Gastroesophageal sphincter (tissue), 4 donors: ENCODE data around the gene ACOXL. TPM values are rescaled to one million over a fixed set of nuclear protein-coding genes. Genes with fewer than 3 reads are reported as not detected.
"Not testable (repeated sequence)": the region's sequence is repeated elsewhere in the genome, so short reads cannot be mapped to it uniquely, and the experiment has no call there.

Source experiments
- ATAC-seq: fragments of 150-250 bp; one replicate; pipeline ENCODE4 v1.9.1; 2016; ENCODE audit warnings: mild to moderate bottlenecking, moderate library complexity
- H3K27ac ChIP-seq, 4 donors: fragments of 200-600 bp; sonication (generic) in 3 of 4; 1 replicate in 3 of 4; 2 replicates in 1 of 4; pipeline ENCODE4 v1.5.1; 2016 to 2019
- H3K27me3 ChIP-seq: fragments of 200-600 bp; sonication (generic); one replicate; pipeline ENCODE4 v1.5.1; 2019
- H3K36me3 ChIP-seq, 2 donors: fragments of 200-600 bp; sonication (generic); one replicate each; pipeline ENCODE4 v1.5.1; 2019; ENCODE audit warnings: control low read depth in 1 of 2
- H3K4me1 ChIP-seq, 3 donors: fragments of 200-600 bp; sonication (generic); 1 replicate in 2 of 3; 2 replicates in 1 of 3; pipeline ENCODE4 v1.5.1; 2016 to 2019; ENCODE audit warnings: control low read depth in 2 of 3
- H3K4me3 ChIP-seq, 2 donors: fragments of 200-600 bp; sonication (generic); one replicate each; pipeline ENCODE4 v1.5.1; 2019; ENCODE audit warnings: mild to moderate bottlenecking in 1 of 2, moderate library complexity in 1 of 2
- H3K9me3 ChIP-seq, 3 donors: fragments of 200-600 bp; sonication (generic); one replicate each; pipeline ENCODE4 v1.5.1; 2017 to 2019; ENCODE audit warnings: control low read depth in 2 of 3
- CTCF ChIP-seq, 4 experiments: fragments of 200-600 bp in 2 of 4; fragments of 450-650 bp in 2 of 4; sonication (generic) in 1 of 4; IDR thresholded peaks; one replicate each; pipeline ENCODE4 v1.5.1; 2017 to 2019; ENCODE audit warnings: antibody characterized with exemption in 4 of 4, mild to moderate bottlenecking in 2 of 4, moderate library complexity in 2 of 4
- EP300 ChIP-seq: sonication (generic); formaldehyde crosslinking; IDR thresholded peaks from one replicate; pipeline ENCODE4 v1.6.1; 2017; ENCODE audit warnings: antibody characterized with exemption, mild to moderate bottlenecking
- POLR2A ChIP-seq, 2 donors: fragments of 450-650 bp; IDR thresholded peaks; one replicate each; pipeline ENCODE4 v1.6.1; 2017; ENCODE audit warnings: antibody characterized with exemption in 2 of 2, mild to moderate bottlenecking in 2 of 2, moderate library complexity in 1 of 2
- POLR2AphosphoS5 ChIP-seq: sonication (generic); formaldehyde crosslinking; IDR thresholded peaks from one replicate; pipeline ENCODE4 v1.6.1; 2017; ENCODE audit warnings: antibody characterized with exemption
- WGBS, 2 donors: methylation state at CpG; one replicate each; pipeline ENCODE4 v1.1.5; 2018; ENCODE audit warnings: low coverage in 1 of 2; 5-methylcytosine and 5-hydroxymethylcytosine counted together
- total RNA-seq, 4 donors: library from RNA; depleted of rRNA; stranded (reverse); fragments of >200 nt; gene quantifications; one replicate each; pipeline ENCODE4 v1.1.0, GENCODE V29; 2016

Gene ACOXL
- total RNA-seq, 4 donors from 2014 or later: not detected

GRCh38 chr2:111068435-111069058 lies 336.2 kb downstream of the ACOXL start:
- Histone ChIP-seq H3K27ac (no peak overlapping the region), H3K4me3 (no peak overlapping the region), H3K9me3 (no peaks in the 10 kb centered on the region), H3K4me1 (peaks cover 0 to 16% (median 3%) of the 10 kb centered on the region in 3 donors), H3K27me3 (no peaks in the 10 kb centered on the region), H3K36me3 (no peaks in the 10 kb centered on the region)
- TF ChIP-seq POLR2A (IDR thresholded peaks at IDR 0.05) (no peak), POLR2AphosphoS5 (no peak), CTCF (IDR thresholded peaks at IDR 0.05) (no peak), EP300 (no peak)
- no peak for ATAC-seq
- 64 to 85% methylated on average over 2 to 4 of the region's 4 CpGs for WGBS, 2 donors

- 100% methylated on average over 3 of the region's 3 CpGs; no CpG with 5 or more reads in 1 of the 2 donors for WGBS, 2 donors
- no peaks in the 10 kb centered on the region for H3K36me3 ChIP-seq
Measured at GRCh38 chr2:111069722-111070121, 337.3 kb downstream of the ACOXL start.

GRCh38 chr2:111071600-111072171 lies 339.3 kb downstream of the ACOXL start:
- TF ChIP-seq CTCF (IDR thresholded peaks at IDR 0.05): no peak
- TF ChIP-seq POLR2AphosphoS5: no peak
- no peak for TF ChIP-seq EP300
- no peak for TF ChIP-seq POLR2A (IDR thresholded peaks at IDR 0.05)
- H3K27ac ChIP-seq: peak overlapping the region in 3 of 4 donors; percentile 30 to 49 (median 44)

More at GRCh38 chr2:111069722-111070121, 337.3 kb downstream of the ACOXL start:
- no peak overlapping the region for H3K4me3 ChIP-seq
- no peak for ATAC-seq
- H3K4me1 ChIP-seq: peaks cover 0 to 16% (median 3%) of the 10 kb centered on the region in 3 donors
- no peaks in the 10 kb centered on the region for H3K9me3 ChIP-seq
- H3K27me3 ChIP-seq: no peaks in the 10 kb centered on the region
- H3K27ac ChIP-seq: no peak overlapping the region
- no peak for TF ChIP-seq CTCF (IDR thresholded peaks at IDR 0.05)

DNA sequence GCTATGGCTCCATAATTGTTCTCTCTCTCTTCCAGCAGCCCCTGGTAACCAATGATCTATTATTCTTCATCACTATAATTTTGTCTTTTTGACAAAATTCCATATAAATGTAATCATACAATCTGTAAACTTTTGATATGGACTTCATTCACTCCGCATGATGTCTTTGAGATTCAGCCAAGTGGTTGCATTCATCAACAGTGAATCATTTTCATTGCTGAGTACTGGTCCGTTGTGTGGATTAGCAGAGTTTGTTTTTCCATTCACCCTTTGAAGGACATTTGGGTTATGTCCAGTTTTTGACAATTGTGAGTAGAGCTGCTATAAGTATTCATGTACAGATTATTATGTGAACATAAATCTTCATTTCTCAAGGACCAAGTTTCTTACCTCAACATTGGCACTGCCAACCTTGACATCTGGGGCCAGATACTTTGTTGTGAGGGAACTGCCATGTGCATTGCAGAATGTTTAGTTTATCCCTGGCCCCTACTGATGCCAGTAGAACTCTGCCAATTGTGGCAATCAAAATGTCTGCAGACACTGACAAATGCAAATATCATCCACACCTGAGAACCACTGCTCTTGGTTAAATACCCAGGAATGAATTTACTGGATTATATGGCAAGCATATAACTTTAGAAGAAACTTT lies 340.0 kb downstream of the ACOXL start:
- 5 to 16% methylated on average over 2 of the region's 2 CpGs for WGBS, 2 donors
- no peaks in the 10 kb centered on the region for H3K27me3 ChIP-seq
- peak; percentile 60 for ATAC-seq
- no peak overlapping the region for H3K4me3 ChIP-seq
- H3K27ac ChIP-seq: peak overlapping the region in 3 of 4 donors; percentile 30 to 44 (median 39)
- peaks cover 0 to 6% (median 0%) of the 10 kb centered on the region in 3 donors for H3K9me3 ChIP-seq
- TF ChIP-seq EP300 (no peak), CTCF (IDR thresholded peaks at IDR 0.05) (no peak), POLR2A (IDR thresholded peaks at IDR 0.05) (no peak), POLR2AphosphoS5 (no peak)
- peaks cover 0 to 16% (median 3%) of the 10 kb centered on the region in 3 donors for H3K4me1 ChIP-seq
- no peaks in the 10 kb centered on the region for H3K36me3 ChIP-seq

More at GRCh38 chr2:111071600-111072171, 339.3 kb downstream of the ACOXL start:
- 27 to 36% methylated on average over 2 to 4 of the region's 5 CpGs for WGBS, 2 donors
- Histone ChIP-seq H3K4me3 (no peak overlapping the region), H3K27me3 (no peaks in the 10 kb centered on the region), H3K4me1 (peaks cover 0 to 16% (median 3%) of the 10 kb centered on the region in 3 donors), H3K9me3 (peaks cover 0 to 6% (median 0%) of the 10 kb centered on the region in 3 donors), H3K36me3 (no peaks in the 10 kb centered on the region)
- ATAC-seq: peak; percentile 76

- H3K27ac ChIP-seq, H3K4me1 ChIP-seq, H3K36me3 ChIP-seq, ATAC-seq, H3K4me3 ChIP-seq: not testable (repeated sequence)
- Histone ChIP-seq H3K27me3 (peaks cover 12% of the 10 kb centered on the region), H3K9me3 (peaks cover 0 to 10% (median 0%) of the 10 kb centered on the region in 3 donors)
- WGBS, 2 donors: 0% methylated on average over 1 of the region's 1 CpG
Measured at GRCh38 chr2:111082659-111083058, 350.3 kb downstream of the ACOXL start.
